ENCODE data around the gene OR6Y1.

Gene OR6Y1, protein sequence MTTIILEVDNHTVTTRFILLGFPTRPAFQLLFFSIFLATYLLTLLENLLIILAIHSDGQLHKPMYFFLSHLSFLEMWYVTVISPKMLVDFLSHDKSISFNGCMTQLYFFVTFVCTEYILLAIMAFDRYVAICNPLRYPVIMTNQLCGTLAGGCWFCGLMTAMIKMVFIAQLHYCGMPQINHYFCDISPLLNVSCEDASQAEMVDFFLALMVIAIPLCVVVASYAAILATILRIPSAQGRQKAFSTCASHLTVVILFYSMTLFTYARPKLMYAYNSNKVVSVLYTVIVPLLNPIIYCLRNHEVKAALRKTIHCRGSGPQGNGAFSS

GRCh38 chr1:158554352-158554751, at the start of gene OR6Y1:
OR6Y1 (minus strand) TSS chr1:158554405; CDS start chr1:158548105, 6,300 bp downstream.
- in situ Hi-C loops (cut with MboI; ENCODE audit: low sequenced_read_pairs): no loop called here

DNA sequence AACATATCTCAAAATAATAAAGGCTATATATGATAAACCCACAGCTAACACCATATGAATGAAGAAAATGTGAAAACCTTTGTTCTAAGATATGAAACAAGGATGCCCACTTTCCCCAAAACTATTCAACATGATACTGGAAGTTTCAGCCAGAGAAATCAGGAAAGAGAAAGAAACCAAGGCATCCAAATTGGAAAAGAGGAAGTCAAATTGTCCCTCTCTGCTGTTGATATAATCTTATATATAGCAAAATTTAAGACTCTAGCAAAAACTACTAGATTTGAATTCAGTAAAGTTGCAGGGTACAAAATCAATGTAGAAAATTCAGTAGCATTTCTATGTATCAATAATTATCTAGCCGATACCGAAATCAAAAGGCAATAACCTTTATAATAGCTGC, 46.5 kb upstream of the OR6Y1 start:
- in situ Hi-C loops (cut with MboI; ENCODE audit: low sequenced_read_pairs): no loop called here

GRCh38 chr1:158586942-158587341, 32.7 kb upstream of the OR6Y1 start:
- in situ Hi-C loops (cut with MboI; ENCODE audit: low sequenced_read_pairs): no loop called here

GRCh38 chr1:158583962-158584361, 29.8 kb upstream of the OR6Y1 start:
- in situ Hi-C loops (cut with MboI; ENCODE audit: low sequenced_read_pairs): no loop called here

DNA sequence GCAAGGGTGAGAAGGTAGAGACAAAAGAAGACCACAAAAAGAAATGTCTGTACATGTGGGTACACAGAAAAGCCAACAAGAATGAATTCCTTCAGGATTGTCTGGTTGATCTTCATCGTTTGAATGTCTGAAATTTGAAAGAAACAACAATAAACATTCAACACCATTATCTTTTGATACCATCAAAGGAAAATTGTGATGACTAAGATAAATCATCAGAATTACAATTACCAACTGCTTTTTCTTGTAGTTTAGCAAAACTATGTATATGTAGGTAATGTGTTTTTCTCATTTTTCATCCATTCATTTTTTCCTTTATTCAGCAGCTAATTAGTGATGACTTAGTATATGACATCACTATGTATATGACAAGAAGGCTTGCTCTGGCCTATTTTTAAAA, 25.5 kb upstream of the OR6Y1 start, which contains the start of gene OR10X1:
Gene OR10X1, minus strand, starts transcription at position 167 of the 400 bp plus-strand sequence. Its CDS starts 0 bp downstream, at position 167.
- in situ Hi-C loops (cut with MboI; ENCODE audit: low sequenced_read_pairs): no loop called here

DNA sequence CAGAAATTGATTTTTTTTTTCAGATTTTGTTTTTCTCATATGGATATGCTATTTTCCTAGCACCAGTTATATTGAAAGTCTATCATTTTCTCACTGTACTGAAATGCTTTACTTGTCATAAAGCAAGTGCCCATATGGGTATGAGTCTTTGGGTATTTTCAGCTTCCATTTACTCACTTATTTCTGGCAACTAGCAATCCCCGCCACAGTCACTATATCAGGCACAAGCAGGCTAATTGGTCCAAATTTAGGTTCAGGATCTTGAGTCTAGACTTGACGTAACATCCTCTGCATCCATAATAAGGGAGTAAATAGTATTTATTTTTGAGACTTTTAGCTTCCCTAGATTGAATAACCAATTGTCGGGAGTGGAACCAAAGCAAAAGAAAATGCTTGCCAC, 23.4 kb upstream of the OR6Y1 start:
- in situ Hi-C loops (cut with MboI; ENCODE audit: low sequenced_read_pairs): no loop called here

- in situ Hi-C loops (cut with MboI; ENCODE audit: low sequenced_read_pairs): no loop called here
Measured at GRCh38 chr1:158572226-158572625, 18.0 kb upstream of the OR6Y1 start.

GRCh38 chr1:158570480-158570879, 16.3 kb upstream of the OR6Y1 start, which contains the start of gene OR6P1:
OR6P1 (minus strand) TSS chr1:158570580; CDS start chr1:158563604, 6,976 bp downstream.
- in situ Hi-C loops (cut with MboI; ENCODE audit: low sequenced_read_pairs): no loop called here

DNA sequence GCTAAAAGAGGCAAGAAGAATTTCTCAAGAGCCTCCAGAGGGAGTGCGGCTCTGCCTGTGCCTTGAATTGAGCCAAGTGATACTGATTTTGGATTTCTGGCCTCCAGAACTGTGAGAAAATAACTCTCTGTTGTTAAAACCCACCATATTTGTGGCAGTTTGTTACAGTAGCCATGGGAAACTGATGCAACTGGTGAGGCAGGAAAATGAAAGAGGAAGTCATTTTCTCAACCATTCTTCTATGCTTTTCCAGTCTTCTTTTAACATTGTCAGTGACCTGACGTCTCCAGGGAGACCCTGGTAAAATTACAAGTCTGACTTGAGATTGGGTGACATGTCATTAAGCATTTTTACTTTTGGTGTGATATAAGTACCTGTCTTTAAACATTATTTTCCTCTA, 10.4 kb upstream of the OR6Y1 start:
- in situ Hi-C loops (cut with MboI; ENCODE audit: low sequenced_read_pairs): no loop called here

- in situ Hi-C loops (cut with MboI; ENCODE audit: low sequenced_read_pairs): no loop called here
Measured at GRCh38 chr1:158563853-158564252, 9.6 kb upstream of the OR6Y1 start.

DNA sequence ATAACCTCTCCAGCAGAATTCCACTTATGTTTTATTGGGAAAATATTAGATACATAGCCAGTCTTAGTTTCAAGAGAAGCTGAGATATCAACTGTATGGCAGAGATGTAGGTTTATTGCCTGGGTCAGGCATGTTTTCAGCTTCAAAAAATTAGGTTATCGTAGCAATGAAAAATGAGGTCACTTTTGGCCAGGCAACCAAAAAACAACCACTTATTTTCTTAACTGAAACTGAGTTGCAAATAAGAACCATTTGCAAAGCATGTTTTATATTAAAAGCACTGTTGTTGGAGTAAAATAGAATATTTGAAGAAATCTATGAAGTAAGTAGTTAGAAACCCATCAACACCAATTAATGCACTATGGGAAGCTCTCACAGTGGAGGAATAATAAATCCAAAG, 5.5 kb upstream of the OR6Y1 start:
- in situ Hi-C loops (cut with MboI; ENCODE audit: low sequenced_read_pairs): no loop called here

DNA sequence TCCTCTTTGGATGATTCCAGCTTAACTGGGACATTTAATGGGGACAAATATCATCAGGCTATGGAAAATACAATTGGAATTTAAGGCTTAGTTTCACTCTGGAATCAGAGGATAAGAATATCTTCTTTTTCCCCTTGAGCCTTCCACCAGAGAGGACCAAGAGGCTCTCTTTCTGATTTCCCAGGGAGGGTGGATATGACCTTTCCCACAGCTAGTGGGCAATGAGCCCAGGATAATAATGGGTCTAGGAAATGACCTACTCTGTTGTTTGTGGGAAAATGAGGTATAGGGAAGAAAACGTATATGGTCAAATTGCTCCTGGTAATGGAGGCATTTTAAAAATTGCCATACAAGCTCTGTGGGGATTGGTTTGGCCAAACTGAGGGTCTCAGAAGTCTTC, 1.9 kb downstream of the OR6Y1 start:
- in situ Hi-C loops (cut with MboI; ENCODE audit: low sequenced_read_pairs): no loop called here

GRCh38 chr1:158547533-158547932, 6.7 kb downstream of the OR6Y1 start:
- in situ Hi-C loops (cut with MboI; ENCODE audit: low sequenced_read_pairs): no loop called here

DNA sequence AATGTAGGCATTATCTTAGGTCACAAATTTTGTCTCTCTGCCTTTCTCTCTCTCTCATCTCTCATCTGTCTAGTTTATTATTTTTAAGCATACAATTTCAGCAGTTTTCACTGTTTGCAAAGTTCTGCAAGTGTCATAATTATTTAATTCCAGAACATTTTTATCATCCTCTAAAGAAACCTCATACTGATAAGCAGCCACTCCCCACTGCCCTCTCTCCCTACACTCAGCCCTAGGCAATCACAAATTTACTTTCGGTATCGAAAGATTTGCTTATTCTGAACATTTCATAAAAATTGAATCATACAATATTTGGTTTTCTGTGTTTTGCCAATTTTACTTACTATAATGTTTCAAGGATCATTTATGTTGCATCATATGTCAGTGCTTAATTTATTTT, 16.6 kb downstream of the OR6Y1 start:
- in situ Hi-C loops (cut with MboI; ENCODE audit: low sequenced_read_pairs): no loop called here

DNA sequence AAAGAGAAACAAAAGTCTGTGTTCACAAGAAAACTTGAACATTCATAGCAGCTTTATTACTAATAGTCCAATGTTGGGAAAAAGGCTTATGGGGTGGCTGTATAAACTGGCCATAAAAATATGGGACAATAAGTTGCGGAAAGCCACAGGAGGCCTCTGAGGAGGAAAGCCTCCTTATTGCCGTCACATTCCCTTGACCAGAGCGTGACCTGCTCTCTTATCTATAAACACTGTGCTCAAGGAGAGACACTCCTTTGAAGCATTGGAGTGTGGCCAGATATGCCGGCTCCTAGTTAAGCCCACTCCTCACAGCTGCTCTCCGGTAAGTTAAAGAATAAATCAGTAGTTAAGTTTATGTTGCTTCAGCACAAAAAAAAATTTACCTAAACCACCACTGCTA, 19.7 kb downstream of the OR6Y1 start:
- in situ Hi-C loops (cut with MboI; ENCODE audit: low sequenced_read_pairs): no loop called here

DNA sequence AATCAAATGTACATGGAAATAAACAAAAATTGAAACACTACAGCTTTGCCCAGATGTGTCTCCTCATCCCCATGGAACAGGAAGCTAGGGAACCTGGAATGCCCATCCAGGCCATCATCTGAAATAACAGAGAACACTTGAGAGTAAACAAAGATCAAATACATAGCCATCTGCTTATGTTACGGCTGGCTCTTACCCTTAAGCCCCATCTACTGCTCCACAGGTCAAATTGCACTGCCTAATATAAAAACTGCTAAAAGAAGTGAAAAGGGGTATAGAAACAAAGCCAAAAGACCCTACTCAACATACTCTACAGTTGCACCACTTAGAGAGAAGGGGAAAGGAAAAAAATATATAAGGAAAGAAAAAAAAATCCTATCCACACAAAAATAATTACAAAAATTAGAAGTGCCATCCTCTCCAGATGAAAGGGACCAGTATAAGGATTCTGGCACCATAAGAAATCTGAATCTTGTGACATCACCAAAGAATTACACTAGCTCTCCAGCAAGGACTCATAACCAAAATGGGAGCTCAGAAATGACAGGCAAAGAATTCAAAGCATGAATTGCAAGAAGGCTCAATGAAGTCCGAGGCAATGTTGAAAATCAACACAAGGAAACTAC, 26.9 kb downstream of the OR6Y1 start:
- in situ Hi-C loops (cut with MboI; ENCODE audit: low sequenced_read_pairs): no loop called here

DNA sequence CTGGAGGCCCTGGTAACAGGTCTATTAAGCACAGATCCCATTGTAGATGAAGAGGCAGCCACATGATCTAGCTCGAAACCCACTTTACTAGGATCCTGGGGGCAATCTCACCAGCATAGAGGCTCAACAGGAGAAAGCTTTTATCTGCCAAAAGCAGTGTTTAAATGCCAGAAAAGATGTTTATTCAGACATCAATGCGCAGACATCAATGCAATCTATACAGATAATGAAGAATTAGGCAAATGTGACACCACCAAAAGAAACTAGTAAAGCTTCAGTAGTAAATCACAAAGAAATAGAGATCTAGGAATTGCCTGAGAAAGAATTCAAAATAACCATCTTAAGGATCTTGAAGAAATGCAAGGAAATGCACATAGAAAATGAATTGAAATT, 32.5 kb downstream of the OR6Y1 start:
- in situ Hi-C loops (cut with MboI; ENCODE audit: low sequenced_read_pairs): loop anchor here (25.0 kb wide), 1 partner anchor 466 kb away; no protein-coding TSS in a partner anchor

DNA sequence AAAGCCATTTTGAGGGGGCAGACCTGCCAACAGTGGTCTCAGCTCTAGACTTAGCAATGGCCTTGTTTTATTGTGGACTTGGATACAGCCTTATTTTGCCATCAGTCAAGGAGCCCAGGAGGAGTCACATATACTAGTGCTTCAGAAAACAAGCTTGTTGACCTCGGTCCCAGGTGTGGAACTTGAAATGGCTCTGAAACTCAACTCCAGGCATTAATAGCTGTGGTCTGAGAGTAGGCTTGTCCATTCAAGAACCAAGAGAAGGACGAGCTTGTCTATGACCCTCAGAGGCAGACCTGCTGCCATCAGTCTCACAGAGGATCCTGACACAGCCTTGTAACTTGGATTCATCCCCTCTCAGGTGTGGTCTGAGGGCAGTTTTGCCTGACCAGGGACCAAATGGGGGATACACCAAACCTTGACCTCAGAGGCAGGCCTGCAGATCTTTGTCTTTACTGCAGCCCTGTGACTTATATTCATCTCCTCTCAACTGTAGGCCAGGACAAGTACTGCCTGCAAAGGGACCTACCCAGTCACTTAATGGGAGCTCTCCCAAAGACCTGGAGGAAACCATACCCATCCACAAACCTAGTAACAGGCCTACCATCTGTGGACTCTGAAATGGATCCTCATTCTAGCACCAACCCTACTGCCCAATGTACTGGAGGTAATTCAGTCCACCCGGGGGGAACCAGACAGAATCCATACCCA, 33.1 kb downstream of the OR6Y1 start:
- in situ Hi-C loops (cut with MboI; ENCODE audit: low sequenced_read_pairs): loop anchor here (25.0 kb wide), 1 partner anchor 466 kb away; no protein-coding TSS in a partner anchor

DNA sequence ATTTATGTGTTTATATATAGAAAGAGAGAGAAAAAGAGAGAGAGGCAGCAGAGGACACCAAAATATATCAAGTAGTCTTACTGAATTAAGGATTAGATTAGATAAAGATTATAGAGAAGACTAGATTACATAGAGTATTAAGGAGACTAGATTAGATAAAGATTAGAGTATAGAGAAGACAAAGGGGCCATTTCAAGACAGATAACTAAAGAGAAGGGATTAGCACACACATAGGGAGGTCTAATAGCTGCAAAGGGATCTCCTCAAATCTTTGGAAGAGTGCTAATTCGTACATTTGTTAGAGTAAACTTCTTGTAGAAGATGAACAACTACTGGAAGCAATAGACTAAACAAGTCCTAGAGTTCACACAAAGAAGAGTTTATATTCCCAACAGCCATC, 34.2 kb downstream of the OR6Y1 start:
- in situ Hi-C loops (cut with MboI; ENCODE audit: low sequenced_read_pairs): loop anchor here (25.0 kb wide), 1 partner anchor 467 kb away; no protein-coding TSS in a partner anchor

GRCh38 chr1:158516966-158517365, 37.2 kb downstream of the OR6Y1 start:
- in situ Hi-C loops (cut with MboI; ENCODE audit: low sequenced_read_pairs): loop anchor here (25.0 kb wide), 1 partner anchor 470 kb away; no protein-coding TSS in a partner anchor

DNA sequence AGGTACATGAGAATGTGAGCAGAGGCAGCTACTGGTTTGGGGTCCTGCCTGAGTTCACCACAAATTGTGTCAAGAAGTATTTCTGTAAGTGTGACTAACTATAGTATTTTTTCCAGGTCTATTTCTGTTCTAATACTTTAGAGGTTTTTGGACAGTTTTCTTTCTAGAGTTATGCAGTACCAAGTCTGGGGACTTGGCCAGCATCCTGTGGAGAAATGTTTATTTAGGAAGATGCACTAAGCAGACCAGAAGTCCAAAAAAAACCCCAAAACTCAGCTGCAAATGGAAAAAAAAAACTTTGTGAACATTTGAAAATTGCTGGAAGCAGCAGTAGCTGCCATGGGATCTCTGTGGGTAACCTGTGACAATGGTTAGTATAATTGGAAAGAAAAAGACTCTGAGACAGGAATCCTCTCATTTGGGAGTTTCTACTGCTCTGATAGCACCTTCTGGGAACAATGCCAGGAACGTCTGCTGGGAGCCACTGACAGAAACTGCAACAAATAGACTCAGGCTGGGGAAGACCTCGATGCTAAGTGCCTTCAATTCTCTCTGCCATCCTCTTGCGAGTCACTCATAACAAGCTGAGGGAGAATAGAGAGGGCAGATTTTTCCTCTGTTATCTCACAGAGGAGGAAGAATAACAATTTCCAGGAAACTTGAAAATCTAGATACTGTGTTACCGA, 44.6 kb downstream of the OR6Y1 start:
- in situ Hi-C loops (cut with MboI; ENCODE audit: low sequenced_read_pairs): loop anchor here (25.0 kb wide), 1 partner anchor 478 kb away; no protein-coding TSS in a partner anchor

Measured in HL-60/S4 treated with phorbol 12-myristate 13-acetate at 8.2 ng/mL for 4 days and 3 days (cell line).